H1 (cell line): Measurements from ENCODE around the gene KCND3. TPM values are rescaled to one million over a fixed set of nuclear protein-coding genes. Genes with fewer than 3 reads are reported as not detected.

Source experiments
- CTCF ChIA-PET: fragments of 300-600 bp; sonication (Branson Sonifier 250); formaldehyde crosslinking; loops from one replicate; lab custom pipeline; 2021; ENCODE audit not compliant: partially characterized antibody; lab: Charles Lee
- POLR2A ChIA-PET: fragments of 300-600 bp; sonication (Branson Sonifier 250); formaldehyde crosslinking; loops from one replicate; lab custom pipeline; 2021; ENCODE audit warnings: inconsistent platforms; ENCODE audit not compliant: partially characterized antibody; lab: Charles Lee
- DNase-seq, 2 experiments: peaks; one replicate each; pipeline versions ENCODE4 v3.0.0 to v3.0.0-alpha.2; 2010 to 2022; ENCODE audit warnings: low spot score in 2 of 2, low read depth in 1 of 2, mixed read lengths in 1 of 2
- FAIRE-seq: peaks from 2 replicates; lab custom pipeline; 2011; peaks lifted over from hg19 to GRCh38; lab: Jason Lieb, UNC
- H2AFZ ChIP-seq: 2 replicates; pipeline ENCODE4 v1.8.1; 2012; ENCODE audit warnings: low read length, inconsistent platforms
- H2AK5ac ChIP-seq: 2 replicates; pipeline ENCODE4 v1.6.1; 2013; ENCODE audit warnings: low read depth, low read length
- H2BK120ac ChIP-seq: replicated peaks from 2 replicates; pipeline ENCODE3; 2013; ENCODE audit warnings: low read depth, low read length, inconsistent platforms
- H2BK12ac ChIP-seq: 2 replicates; pipeline ENCODE4 v1.6.1; 2013; ENCODE audit warnings: low read depth, low read length
- H2BK15ac ChIP-seq: 2 replicates; pipeline ENCODE4 v1.6.1; 2013; ENCODE audit warnings: low read length
- H2BK20ac ChIP-seq: 2 replicates; pipeline ENCODE4 v1.6.1; 2013; ENCODE audit warnings: low read length
- H2BK5ac ChIP-seq: 2 replicates; pipeline ENCODE4 v1.6.1; 2013; ENCODE audit warnings: low read depth, low read length
- H3K14ac ChIP-seq: 2 replicates; pipeline ENCODE4 v1.6.1; 2013; ENCODE audit warnings: inconsistent platforms; ENCODE audit not compliant: insufficient read length
- H3K18ac ChIP-seq: 2 replicates; pipeline ENCODE4 v1.6.1; 2013; ENCODE audit warnings: low read length; ENCODE audit errors: extremely low read depth
- H3K23ac ChIP-seq: 2 replicates; pipeline ENCODE4 v1.6.1; 2013; ENCODE audit warnings: inconsistent platforms; ENCODE audit not compliant: insufficient read length
- H3K23me2 ChIP-seq: 2 replicates; pipeline ENCODE4 v1.6.1; 2013; ENCODE audit warnings: low read depth, low read length
- H3K27ac ChIP-seq: 2 replicates; pipeline ENCODE4 v1.6.1; 2011; ENCODE audit warnings: low read depth, low read length, inconsistent platforms
- H3K27me3 ChIP-seq, 4 experiments: replicated peaks in 1 of 4; 1 replicate in 1 of 4; 2 replicates in 3 of 4; pipeline versions ENCODE4 v1.6.1 to v1.8.1; 2011 to 2013; ENCODE audit warnings: low read length in 3 of 4, mild to moderate bottlenecking in 3 of 4, inconsistent platforms in 2 of 4, mixed read lengths in 2 of 4, moderate library complexity in 1 of 4; ENCODE audit not compliant: control insufficient read depth in 3 of 4, insufficient read depth in 3 of 4; ENCODE audit errors: extremely low read depth in 1 of 4
- H3K36me3 ChIP-seq, 4 experiments: 2 replicates each; pipeline versions ENCODE4 v1.6.1 to v1.8.1; 2011 to 2013; ENCODE audit warnings: mild to moderate bottlenecking in 4 of 4, low read length in 3 of 4, moderate library complexity in 2 of 4, control low read depth in 1 of 4, inconsistent platforms in 1 of 4; ENCODE audit not compliant: insufficient read depth in 4 of 4, control insufficient read depth in 2 of 4
- H3K4ac ChIP-seq: replicated peaks from 2 replicates; pipeline ENCODE3; 2013; ENCODE audit warnings: low read length, low read depth, mixed read lengths, inconsistent platforms; ENCODE audit not compliant: insufficient read length
- H3K4me1 ChIP-seq, 4 experiments: replicated peaks in 1 of 4; 1 replicate in 1 of 4; 2 replicates in 3 of 4; pipeline versions ENCODE4 v1.6.1 to v1.8.1; 2011 to 2013; ENCODE audit warnings: low read length in 3 of 4, inconsistent platforms in 2 of 4, mixed read lengths in 1 of 4; ENCODE audit not compliant: insufficient read depth in 4 of 4, control insufficient read depth in 3 of 4
- H3K4me2 ChIP-seq, 2 experiments: 2 replicates each; pipeline versions ENCODE4 v1.6.1 to v1.8.1; 2011 to 2013; ENCODE audit warnings: low read depth in 2 of 2, low read length in 2 of 2, control low read depth in 1 of 2, inconsistent platforms in 1 of 2, mild to moderate bottlenecking in 1 of 2; ENCODE audit not compliant: insufficient read depth in 1 of 2
- H3K4me3 ChIP-seq, 4 experiments: fragments of 200-600, 300-600 bp in 1 of 4; sonication (generic), shearing (Covaris generic), sonication (Bioruptor Twin) in 1 of 4; 2 replicates each; pipeline versions ENCODE4 v1.5.1 to v1.8.1; 2011 to 2016; ENCODE audit warnings: low read length in 4 of 4, low read depth in 3 of 4, control low read depth in 2 of 4, inconsistent platforms in 2 of 4, mild to moderate bottlenecking in 2 of 4, mixed read lengths in 1 of 4, moderate library complexity in 1 of 4; ENCODE audit not compliant: insufficient read depth in 2 of 4; ENCODE audit errors: extremely low read depth in 1 of 4
- H3K56ac ChIP-seq: replicated peaks from 2 replicates; pipeline ENCODE3; 2013; ENCODE audit warnings: low read depth, mild to moderate bottlenecking, mixed read lengths, low read length, inconsistent platforms; ENCODE audit not compliant: insufficient read length
- H3K79me1 ChIP-seq: 2 replicates; pipeline ENCODE4 v1.6.1; 2013; ENCODE audit warnings: low read depth, low read length, control low read depth
- H3K79me2 ChIP-seq, 2 experiments: 2 replicates each; pipeline versions ENCODE4 v1.6.1 to v1.8.1; 2012 to 2013; ENCODE audit warnings: low read length in 2 of 2, mild to moderate bottlenecking in 2 of 2, inconsistent platforms in 1 of 2; ENCODE audit not compliant: insufficient read depth in 2 of 2, control insufficient read depth in 1 of 2
- H3K9ac ChIP-seq, 4 experiments: replicated peaks in 1 of 4; 1 replicate in 1 of 4; 2 replicates in 3 of 4; pipeline versions ENCODE4 v1.6.1 to v1.8.1; 2011 to 2013; ENCODE audit warnings: low read depth in 3 of 4, low read length in 3 of 4, control low read depth in 2 of 4, mild to moderate bottlenecking in 2 of 4, moderate library complexity in 2 of 4, inconsistent platforms in 1 of 4; ENCODE audit errors: extremely low read depth in 1 of 4
- H3K9me3 ChIP-seq, 2 experiments: 2 replicates each; pipeline versions ENCODE4 v1.6.1 to v1.8.1; 2012 to 2013; ENCODE audit warnings: mild to moderate bottlenecking in 2 of 2, moderate library complexity in 2 of 2, control low read depth in 1 of 2, inconsistent platforms in 1 of 2, low read depth in 1 of 2, low read length in 1 of 2, mixed read lengths in 1 of 2; ENCODE audit not compliant: insufficient read depth in 2 of 2
- H4K20me1 ChIP-seq, 2 experiments: replicated peaks in 1 of 2; 2 replicates each; pipeline versions ENCODE3 to v1.8.1; 2011 to 2013; ENCODE audit warnings: inconsistent platforms in 2 of 2, low read length in 2 of 2, mild to moderate bottlenecking in 1 of 2; ENCODE audit not compliant: insufficient read depth in 2 of 2, control insufficient read depth in 1 of 2
- H4K5ac ChIP-seq: 2 replicates; pipeline ENCODE4 v1.6.1; 2013; ENCODE audit warnings: low read length, low read depth, mixed read lengths, inconsistent platforms; ENCODE audit not compliant: insufficient read length
- H4K8ac ChIP-seq: 2 replicates; pipeline ENCODE4 v1.8.0; 2013; ENCODE audit warnings: mild to moderate bottlenecking, moderate library complexity, low read length, inconsistent platforms; ENCODE audit not compliant: insufficient read depth; ENCODE audit errors: extremely low read depth
- H4K91ac ChIP-seq: replicated peaks from 2 replicates; pipeline ENCODE3; 2013; ENCODE audit warnings: low read length, mixed read lengths, inconsistent platforms; ENCODE audit not compliant: insufficient read length
- ATF2 ChIP-seq: IDR thresholded peaks from 2 replicates; pipeline ENCODE4 v1.6.1; 2012; ENCODE audit warnings: low read length, inconsistent platforms
- MAX ChIP-seq: IDR thresholded peaks from 2 replicates; pipeline ENCODE4 v1.6.1; 2012; ENCODE audit warnings: inconsistent platforms
- POLR2AphosphoS5 ChIP-seq: IDR thresholded peaks from 2 replicates; pipeline ENCODE4 v1.6.1; 2011; ENCODE audit warnings: low read depth, low read length
- WGBS, 2 experiments: shearing (Covaris generic) in 1 of 2; methylation state at CpG; one replicate each; pipeline versions ENCODE4 v1.1.6 to v1.1.7; 2013 to 2015; ENCODE audit warnings: low lambda C conversion rate in 2 of 2, mixed read lengths in 2 of 2, inconsistent platforms in 1 of 2, low coverage in 1 of 2, missing lambda C conversion rate in 1 of 2; ENCODE audit not compliant: insufficient replicate concordance in 2 of 2, insufficient coverage in 1 of 2, insufficient read length in 1 of 2; ENCODE audit errors: extremely low coverage in 1 of 2, missing lambda C conversion rate in 1 of 2; 5-methylcytosine and 5-hydroxymethylcytosine counted together
- polyA plus RNA-seq, 7 experiments: library from polyadenylated mRNA; depleted of rRNA in 3 of 7; stranded (reverse) in 5 of 7; unstranded in 2 of 7; fragments of >200 nt in 5 of 7; fragments of 200-250 nt in 2 of 7; gene quantifications; 1 replicate in 5 of 7; 2 replicates in 1 of 7; 4 replicates in 1 of 7; pipeline versions ENCODE4 v1.2.1 to v1.2.3, GENCODE V29; 2011 to 2013; ENCODE audit warnings: missing spikeins in 2 of 7, mixed read lengths in 2 of 7
- total RNA-seq: library from RNA; stranded (reverse); fragmentation: NEBNext Ultra II Directional; extraction: Animal tissue kit (Norgen Biotek cat#: 25700); gene quantifications from 2 replicates; pipeline ENCODE4 v1.2.1, GENCODE V29; 2021

The KCND3 gene
- total and polyA plus RNA-seq, 2 of the 8 experiments (the other 6 are each of a cell fraction or from before 2014, with no cell fraction given) = 0.14 to 0.48 TPM

- Histone ChIP-seq H3K23me2 (no peaks in the 10 kb centered on the region; the same call in 1 of the 2 replicates), H3K9me3 (no peaks in the 10 kb centered on the region), H3K23ac (no peak overlapping the region), H3K4me2 (no peak overlapping the region), H2BK12ac (no peak overlapping the region), H4K8ac (0 out of 2 replicates have a peak overlapping the region, but pooled peaks have one; percentile 28), H3K56ac (no peak overlapping the region), H3K36me3 (no peaks in the 10 kb centered on the region), H3K79me2 (no peaks in the 10 kb centered on the region), H2AFZ (no peak overlapping the region), H3K4ac (no peak overlapping the region), H3K4me1 (peaks cover 0 to 3% (median under 1%) of the 10 kb centered on the region in 4 experiments; a peak in 4 of 7 replicates), H2BK20ac (no peak overlapping the region), H3K27me3 (no peaks in the 10 kb centered on the region; a peak in 1 of 7 replicates), H4K91ac (no peak overlapping the region), H2AK5ac (no peak overlapping the region), H2BK120ac (no peak overlapping the region), H2BK15ac (no peak overlapping the region), H3K9ac (no peak overlapping the region), H3K18ac (no peak overlapping the region), H3K14ac (no peak overlapping the region), H3K4me3 (no peak overlapping the region), H3K27ac (no peak overlapping the region), H4K5ac (no peak overlapping the region), H4K20me1 (no peaks in the 10 kb centered on the region), H2BK5ac (no peak overlapping the region), H3K79me1 (no peaks in the 10 kb centered on the region; the same call in 1 of the 2 replicates)
- ChIA-PET POLR2A (no interaction called here), CTCF (interaction anchor here (1.3 kb wide), 1 partner anchor 48 kb away, joined by 3 read pairs; no protein-coding TSS in a partner anchor)
- FAIRE-seq (no peak), DNase-seq (no peak)
- TF ChIP-seq MAX (no peak), POLR2AphosphoS5 (no peak), ATF2 (no peak)
- 90% methylated on average over 6 of the region's 6 CpGs; no CpG with 5 or more reads in 1 of the 2 experiments for WGBS, 2 experiments
Measured at GRCh38 chr1:111958851-111959250, 30.6 kb downstream of the KCND3 start.
